Measurements from ENCODE around the gene IMPG2. TPM values are rescaled to one million over a fixed set of nuclear protein-coding genes. Genes with fewer than 3 reads are reported as not detected.

IMPG2 gene
- polyA plus RNA-seq, 1 experiment, result 0.19 TPM

DNA sequence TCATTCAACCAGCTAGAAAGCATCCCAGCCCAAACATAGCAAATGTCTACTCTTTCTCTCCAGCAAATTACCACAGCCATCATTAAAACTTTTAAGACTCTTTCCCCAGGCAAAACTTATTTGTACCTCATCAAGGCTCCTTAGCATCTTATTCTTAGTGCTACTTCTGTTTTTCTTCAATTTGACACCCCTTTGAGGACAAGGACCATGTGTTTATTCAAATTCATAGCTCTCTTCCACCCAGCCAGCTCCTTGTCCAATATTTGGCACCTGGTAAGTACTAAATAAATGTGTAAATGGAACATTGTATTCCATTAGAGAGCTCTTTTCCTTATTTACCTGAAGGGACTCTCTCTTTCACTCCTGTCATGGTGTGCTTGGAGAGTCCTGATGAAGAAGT lies 89.8 kb downstream of the IMPG2 start:
- H3K27me3 ChIP-seq (ENCODE audit: control insufficient read depth, insufficient read depth, low read length), result no peaks in the 10 kb centered on the region
- CTCF ChIA-PET, result interaction anchor here (1.0 kb wide), 1 partner anchor 19 kb away, joined by 3 read pairs; no protein-coding TSS in a partner anchor
- DNase-seq (ENCODE audit: low read depth, low spot score), result no peak
- H3K9me3 ChIP-seq (ENCODE audit: control insufficient read depth, insufficient read depth, low read length), result no peaks in the 10 kb centered on the region
- TF ChIP-seq, protein P1, sequence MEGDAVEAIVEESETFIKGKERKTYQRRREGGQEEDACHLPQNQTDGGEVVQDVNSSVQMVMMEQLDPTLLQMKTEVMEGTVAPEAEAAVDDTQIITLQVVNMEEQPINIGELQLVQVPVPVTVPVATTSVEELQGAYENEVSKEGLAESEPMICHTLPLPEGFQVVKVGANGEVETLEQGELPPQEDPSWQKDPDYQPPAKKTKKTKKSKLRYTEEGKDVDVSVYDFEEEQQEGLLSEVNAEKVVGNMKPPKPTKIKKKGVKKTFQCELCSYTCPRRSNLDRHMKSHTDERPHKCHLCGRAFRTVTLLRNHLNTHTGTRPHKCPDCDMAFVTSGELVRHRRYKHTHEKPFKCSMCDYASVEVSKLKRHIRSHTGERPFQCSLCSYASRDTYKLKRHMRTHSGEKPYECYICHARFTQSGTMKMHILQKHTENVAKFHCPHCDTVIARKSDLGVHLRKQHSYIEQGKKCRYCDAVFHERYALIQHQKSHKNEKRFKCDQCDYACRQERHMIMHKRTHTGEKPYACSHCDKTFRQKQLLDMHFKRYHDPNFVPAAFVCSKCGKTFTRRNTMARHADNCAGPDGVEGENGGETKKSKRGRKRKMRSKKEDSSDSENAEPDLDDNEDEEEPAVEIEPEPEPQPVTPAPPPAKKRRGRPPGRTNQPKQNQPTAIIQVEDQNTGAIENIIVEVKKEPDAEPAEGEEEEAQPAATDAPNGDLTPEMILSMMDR (IDR thresholded peaks at IDR 0.05; ENCODE audit: low read depth, low read length), result no peak
- POLR2A ChIA-PET, result no interaction called here
- H3K27ac ChIP-seq (ENCODE audit: low read depth, low read length), result no peak overlapping the region
- H3K4me3 ChIP-seq (ENCODE audit: low read depth, low read length), result no peak overlapping the region

DNA sequence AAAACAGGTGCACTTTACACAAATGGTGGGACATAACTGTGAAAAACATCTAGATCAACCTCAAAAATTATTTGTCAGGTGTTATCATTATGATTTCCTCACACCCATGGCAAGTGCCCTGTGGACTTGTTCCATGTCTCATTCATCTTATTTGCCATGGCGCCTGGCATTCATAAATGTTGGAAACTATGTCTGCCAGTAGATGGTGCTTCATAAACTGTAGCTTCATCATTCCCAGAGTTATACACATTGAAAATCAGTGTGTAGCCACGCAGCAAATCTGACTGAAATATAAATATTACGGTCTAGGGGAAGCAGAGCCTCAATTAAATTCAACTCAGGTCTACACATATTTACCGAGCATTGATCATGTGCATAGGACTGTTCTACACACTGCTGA lies 90.7 kb downstream of the IMPG2 start:
- H3K27ac ChIP-seq (ENCODE audit: low read depth, low read length), result no peak overlapping the region
- no peaks in the 10 kb centered on the region for H3K27me3 ChIP-seq (ENCODE audit: control insufficient read depth, insufficient read depth, low read length)
- CTCF ChIA-PET, result no interaction called here
- POLR2A ChIA-PET, result no interaction called here
- TF ChIP-seq, protein P1 (IDR thresholded peaks at IDR 0.05; ENCODE audit: low read depth, low read length), result 0 out of 2 replicates have a peak, but pooled peaks have one; percentile 21
- DNase-seq (ENCODE audit: low read depth, low spot score), result no peak
- H3K9me3 ChIP-seq (ENCODE audit: control insufficient read depth, insufficient read depth, low read length), result no peaks in the 10 kb centered on the region
- no peak overlapping the region for H3K4me3 ChIP-seq (ENCODE audit: low read depth, low read length)

DNA sequence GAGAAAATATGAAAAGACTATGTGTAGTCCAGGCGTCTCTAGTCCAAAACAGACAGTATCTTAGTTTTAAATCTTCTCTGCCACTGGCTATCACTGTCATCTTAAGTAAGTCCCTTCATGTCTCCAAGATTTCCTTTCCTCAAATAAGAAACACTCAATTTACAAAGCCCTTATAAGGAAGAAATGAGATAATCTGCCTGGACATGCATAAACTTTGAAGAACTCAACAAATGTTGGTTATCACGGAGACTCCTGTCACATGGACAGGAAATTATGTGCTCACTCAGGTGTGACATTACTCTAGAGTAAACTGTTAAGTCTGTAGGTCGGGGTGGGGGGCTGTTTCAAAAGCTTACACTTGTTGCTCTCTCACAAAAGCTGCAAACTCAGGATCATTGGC lies 91.9 kb downstream of the IMPG2 start:
- H3K27me3 ChIP-seq (ENCODE audit: control insufficient read depth, insufficient read depth, low read length), result no peaks in the 10 kb centered on the region
- POLR2A ChIA-PET, result no interaction called here
- CTCF ChIA-PET, result no interaction called here
- H3K4me3 ChIP-seq (ENCODE audit: low read depth, low read length), result no peak overlapping the region
- no peak overlapping the region for H3K27ac ChIP-seq (ENCODE audit: low read depth, low read length)
- TF ChIP-seq, protein P1 (IDR thresholded peaks at IDR 0.05; ENCODE audit: low read depth, low read length), result no peak
- H3K9me3 ChIP-seq (ENCODE audit: control insufficient read depth, insufficient read depth, low read length), result no peaks in the 10 kb centered on the region
- DNase-seq (ENCODE audit: low read depth, low spot score), result no peak

DNA sequence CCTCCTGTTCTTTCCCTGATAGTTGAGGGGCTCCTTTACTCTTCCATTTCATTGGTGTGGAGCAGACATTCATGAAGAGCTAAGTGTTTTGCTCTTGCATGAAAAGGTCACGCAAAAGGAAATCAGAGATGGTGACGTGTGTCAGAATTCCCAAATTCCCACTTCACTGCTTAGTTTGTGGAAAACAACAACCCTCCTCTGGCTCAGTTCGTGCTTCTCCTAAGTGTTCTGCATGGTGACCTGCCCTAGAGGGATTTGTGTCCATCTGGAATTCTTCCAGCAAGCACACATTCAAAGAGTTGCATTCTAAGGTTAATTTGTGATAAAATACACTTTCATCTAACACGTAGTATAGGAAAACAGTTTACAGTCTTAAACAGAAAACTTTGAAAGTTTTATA lies 95.6 kb downstream of the IMPG2 start:
- CTCF ChIA-PET, result no interaction called here
- TF ChIP-seq, protein P1 (IDR thresholded peaks at IDR 0.05; ENCODE audit: low read depth, low read length), result no peak
- Histone ChIP-seq H3K4me3 (ENCODE audit: low read depth, low read length) (no peak overlapping the region), H3K27ac (ENCODE audit: low read depth, low read length) (no peak overlapping the region), H3K27me3 (ENCODE audit: control insufficient read depth, insufficient read depth, low read length) (no peaks in the 10 kb centered on the region), H3K9me3 (ENCODE audit: control insufficient read depth, insufficient read depth, low read length) (peaks cover under 1% of the 10 kb centered on the region)
- DNase-seq (ENCODE audit: low read depth, low spot score), result no peak
- POLR2A ChIA-PET, result no interaction called here

DNA sequence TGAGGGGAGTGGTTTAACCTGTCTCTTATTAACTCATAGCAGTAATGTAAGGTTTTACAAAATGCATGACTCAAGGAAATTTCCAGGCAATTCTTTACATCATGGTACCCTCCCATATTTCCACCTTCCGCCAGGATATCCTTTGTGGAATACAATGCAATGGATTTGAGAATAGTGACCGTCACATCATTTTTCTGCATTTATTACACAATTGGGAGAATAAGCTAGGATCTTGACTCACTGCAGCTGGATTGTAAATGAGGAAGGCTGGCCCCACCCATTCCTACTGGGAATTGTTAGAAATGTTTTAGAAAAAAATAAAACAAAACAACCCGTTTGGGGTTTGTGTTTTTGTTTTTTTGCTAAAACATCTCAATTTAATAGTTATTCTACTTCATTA lies 97.4 kb downstream of the IMPG2 start:
- TF ChIP-seq, protein P1 (IDR thresholded peaks at IDR 0.05; ENCODE audit: low read depth, low read length), result no peak
- no peak for DNase-seq (ENCODE audit: low read depth, low spot score)
- Histone ChIP-seq H3K9me3 (ENCODE audit: control insufficient read depth, insufficient read depth, low read length) (peaks cover 4% of the 10 kb centered on the region), H3K4me3 (ENCODE audit: low read depth, low read length) (no peak overlapping the region), H3K27ac (ENCODE audit: low read depth, low read length) (no peak overlapping the region), H3K27me3 (ENCODE audit: control insufficient read depth, insufficient read depth, low read length) (no peaks in the 10 kb centered on the region)
- ChIA-PET POLR2A (no interaction called here), CTCF (no interaction called here)
